ENCODE results near the gene SNX2.
"Not testable (repeated sequence)": the region's sequence is repeated elsewhere in the genome, so short reads cannot be mapped to it uniquely, and the experiment has no call there.

Gene SNX2

DNA sequence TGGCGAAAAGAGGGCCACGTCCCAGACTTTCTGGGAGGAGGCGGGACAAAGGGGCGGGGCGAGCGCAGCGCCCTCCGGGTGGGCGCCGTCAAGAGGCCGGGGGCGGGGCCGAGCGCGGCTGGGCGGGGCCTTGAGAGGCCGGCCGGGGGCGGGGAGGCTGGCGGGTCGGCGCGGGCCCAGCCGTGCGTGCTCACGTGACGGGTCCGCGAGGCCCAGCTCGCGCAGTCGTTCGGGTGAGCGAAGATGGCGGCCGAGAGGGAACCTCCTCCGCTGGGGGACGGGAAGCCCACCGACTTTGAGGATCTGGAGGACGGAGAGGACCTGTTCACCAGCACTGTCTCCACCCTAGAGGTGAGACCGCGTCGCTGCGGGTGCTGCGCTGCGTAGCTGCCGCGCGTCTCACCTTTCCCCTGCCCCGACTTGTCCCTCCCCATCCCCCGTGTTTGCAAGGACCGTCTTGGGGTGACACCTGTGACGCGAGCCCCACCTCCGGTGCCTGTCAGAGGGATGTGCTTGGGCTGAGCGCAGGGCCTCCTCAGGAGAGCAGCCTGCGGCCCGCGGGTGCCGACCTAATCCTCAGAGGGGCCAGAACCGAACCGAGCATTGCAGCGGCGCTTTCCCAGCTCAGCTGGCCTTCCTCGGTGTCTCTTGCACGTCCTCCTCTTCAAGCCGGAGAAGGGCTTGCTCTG lies at the start of gene SNX2:
Gene SNX2, plus strand, starts transcription at position 220 of the 689 bp plus-strand sequence. Its CDS starts 24 bp downstream, at position 244.
- FAIRE-seq, result no peak

DNA sequence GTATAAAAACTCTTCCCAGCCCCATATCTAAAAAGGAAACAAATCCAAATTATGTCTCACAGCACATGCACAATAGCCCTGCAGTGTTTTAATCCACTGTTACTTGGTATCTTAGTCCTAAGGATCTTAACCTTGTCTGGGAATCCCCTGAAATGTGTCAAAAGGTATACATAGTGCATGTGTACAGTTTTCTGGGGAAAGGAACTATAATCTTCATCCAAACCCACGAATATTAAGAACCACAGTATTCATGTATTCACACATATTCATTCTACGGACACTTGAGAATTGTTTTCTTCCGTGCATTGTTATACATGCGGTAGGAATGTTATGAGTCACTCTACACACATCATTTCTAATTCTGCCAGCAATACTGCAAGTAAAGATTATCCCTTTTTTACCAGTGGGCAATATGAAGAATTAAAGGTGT lies 47.8 kb upstream of the SNX2 start:
- no peak for FAIRE-seq

GRCh38 chr5:122730037-122730436 lies 44.8 kb upstream of the SNX2 start:
- FAIRE-seq, result no peak

GRCh38 chr5:122730456-122730855 lies 44.4 kb upstream of the SNX2 start:
- FAIRE-seq, result no peak

GRCh38 chr5:122736086-122736845 lies 38.6 kb upstream of the SNX2 start:
- no peak for FAIRE-seq

GRCh38 chr5:122738088-122738487 lies 36.8 kb upstream of the SNX2 start:
- no peak for FAIRE-seq

DNA sequence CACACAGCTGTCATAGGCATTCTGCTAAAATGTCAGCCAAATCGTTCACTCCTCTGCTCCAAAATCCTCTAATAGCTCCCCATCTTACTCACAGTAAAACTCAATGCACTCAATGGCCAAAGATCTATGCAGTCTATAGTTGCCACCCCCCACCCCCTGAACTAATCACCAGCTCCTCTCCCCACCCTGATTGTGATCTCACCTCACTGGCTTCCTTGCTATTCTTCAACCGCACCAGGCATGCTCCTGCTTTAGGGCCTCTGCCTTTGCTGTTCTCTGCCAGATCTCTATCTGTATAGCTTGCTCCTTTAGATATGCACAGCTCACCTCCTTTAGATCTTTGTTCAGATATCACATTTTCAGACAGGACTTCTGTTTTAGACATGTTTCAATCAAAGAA lies 33.2 kb upstream of the SNX2 start:
- FAIRE-seq, result no peak

DNA sequence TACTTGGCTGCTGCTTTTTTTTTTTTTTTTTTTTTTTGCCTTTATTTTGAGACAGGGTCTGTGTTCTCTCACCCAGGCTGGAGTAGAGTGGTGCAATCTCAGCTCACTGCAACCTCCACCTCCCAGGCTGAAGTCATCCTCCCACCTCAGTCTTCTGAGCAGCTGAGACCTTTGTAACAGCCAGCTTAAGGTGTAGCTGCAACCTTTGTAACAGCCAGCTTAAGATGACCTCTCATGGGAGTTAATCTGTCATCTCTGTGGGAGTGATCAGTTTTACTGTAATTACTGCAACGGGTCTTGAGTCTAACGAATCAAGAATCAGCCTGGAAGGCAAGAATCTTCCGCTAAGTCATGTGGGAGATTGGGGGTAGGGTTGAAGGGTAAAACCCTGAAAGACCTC lies 31.6 kb upstream of the SNX2 start:
- FAIRE-seq, result no peak

- FAIRE-seq, result no peak
These were observed 29.3 kb upstream of the SNX2 start for GRCh38 chr5:122745597-122745996.

DNA sequence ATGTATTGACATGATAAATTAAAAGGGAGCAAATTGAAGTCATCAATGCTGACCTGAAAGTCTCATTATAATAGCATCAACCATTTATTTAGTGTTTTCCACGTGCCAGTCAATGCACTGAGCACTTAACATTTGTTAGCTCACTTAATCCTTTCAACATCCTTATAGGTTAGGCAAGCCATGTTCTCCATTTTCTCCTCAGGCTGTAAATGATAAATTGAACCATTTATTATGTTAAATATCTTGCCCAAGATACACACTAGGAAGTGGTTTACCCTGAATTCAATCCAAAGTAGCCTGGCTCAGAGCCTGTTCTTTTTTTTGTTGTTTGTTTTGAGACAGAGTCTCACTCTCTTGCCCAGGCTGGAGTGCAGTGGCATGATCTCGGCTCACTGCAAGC lies 25.0 kb upstream of the SNX2 start:
- FAIRE-seq, result no peak

DNA sequence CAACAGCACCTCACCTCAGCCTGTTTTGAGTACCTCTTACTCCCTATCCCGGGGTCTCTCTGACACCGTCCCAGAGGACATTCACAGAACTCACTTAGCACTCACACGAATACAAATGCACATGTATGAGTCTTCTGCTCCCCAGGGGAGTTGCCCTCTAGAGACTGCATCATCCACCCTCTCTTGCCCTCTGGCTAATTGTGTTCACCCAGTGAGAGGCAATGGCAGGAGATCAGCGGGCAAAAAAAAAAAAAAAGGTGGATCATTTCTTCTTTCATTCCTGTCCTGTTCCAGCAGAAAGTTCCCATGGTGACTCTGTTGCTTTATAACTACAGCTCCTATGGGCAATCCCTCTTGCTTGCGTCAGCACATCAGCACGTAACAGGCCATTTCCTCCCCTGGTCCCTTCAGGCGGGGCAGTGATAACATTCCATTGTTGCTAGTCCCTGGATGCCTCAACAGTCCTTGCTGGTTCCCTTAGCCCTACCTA lies 23.5 kb upstream of the SNX2 start:
- no peak for FAIRE-seq

DNA sequence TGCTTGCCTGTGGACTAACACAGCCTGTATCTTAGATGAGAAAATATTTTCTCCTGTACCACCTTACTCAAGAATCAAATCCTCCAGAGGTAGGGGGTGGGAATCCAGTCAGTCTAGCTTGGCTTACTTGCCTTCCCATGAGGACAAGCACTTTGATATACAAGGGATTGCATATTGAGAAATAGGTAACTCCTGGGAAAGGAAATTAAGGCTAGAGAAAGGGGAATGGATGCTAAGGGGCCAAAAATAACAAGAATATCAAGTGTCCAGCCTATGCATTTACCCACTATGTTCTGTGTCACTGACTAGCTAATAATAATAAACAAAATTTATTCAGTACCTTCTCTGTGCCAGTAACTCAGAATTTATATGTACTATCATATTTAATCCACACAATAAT lies 21.4 kb upstream of the SNX2 start:
- FAIRE-seq, result no peak

- no peak for FAIRE-seq
These were observed 19.1 kb upstream of the SNX2 start for GRCh38 chr5:122755783-122756182.

GRCh38 chr5:122756264-122756911 lies 18.5 kb upstream of the SNX2 start:
- no peak for FAIRE-seq

- no peak for FAIRE-seq
These were observed 17.6 kb upstream of the SNX2 start for GRCh38 chr5:122757285-122757684.

GRCh38 chr5:122759241-122760070 lies 15.4 kb upstream of the SNX2 start:
- FAIRE-seq, result no peak

DNA sequence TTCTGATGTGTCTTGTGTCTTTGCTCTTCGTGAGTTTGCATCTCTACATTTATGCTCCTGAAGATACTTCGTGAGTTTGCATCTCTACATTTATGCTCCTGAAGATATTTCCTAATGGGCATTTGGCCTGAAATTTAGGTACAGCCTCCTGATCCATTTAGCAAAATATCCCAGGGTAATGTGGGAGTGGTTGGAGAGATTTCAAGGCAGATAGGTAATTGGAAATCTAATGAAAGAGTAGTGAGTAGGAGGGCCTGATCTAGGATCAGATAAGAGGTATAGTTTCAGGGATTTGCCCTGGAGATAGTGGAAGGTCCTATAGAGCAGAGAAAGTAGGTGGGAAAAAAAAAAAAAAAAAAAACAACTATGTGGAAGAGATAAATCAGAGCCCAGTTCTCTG lies 14.6 kb upstream of the SNX2 start:
- no peak for FAIRE-seq

DNA sequence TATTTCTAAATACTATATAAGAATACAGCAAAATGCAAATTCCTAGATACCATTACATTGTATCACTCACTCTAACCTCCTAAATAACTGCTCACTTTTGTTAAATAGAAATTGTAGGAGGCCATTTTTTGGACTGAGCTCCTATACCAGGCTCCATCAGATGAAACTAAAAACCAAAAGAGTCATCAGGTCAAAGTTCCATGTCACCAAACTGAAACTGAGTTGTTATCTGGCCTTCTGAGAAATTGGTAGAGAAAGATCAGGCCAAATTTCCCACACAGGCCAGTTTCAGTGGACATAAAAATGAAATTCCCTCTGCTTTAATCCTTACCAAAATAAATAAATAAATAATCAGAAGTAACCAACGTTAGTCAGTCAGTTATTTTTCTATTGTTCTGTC lies 13.8 kb upstream of the SNX2 start:
- FAIRE-seq, result no peak

DNA sequence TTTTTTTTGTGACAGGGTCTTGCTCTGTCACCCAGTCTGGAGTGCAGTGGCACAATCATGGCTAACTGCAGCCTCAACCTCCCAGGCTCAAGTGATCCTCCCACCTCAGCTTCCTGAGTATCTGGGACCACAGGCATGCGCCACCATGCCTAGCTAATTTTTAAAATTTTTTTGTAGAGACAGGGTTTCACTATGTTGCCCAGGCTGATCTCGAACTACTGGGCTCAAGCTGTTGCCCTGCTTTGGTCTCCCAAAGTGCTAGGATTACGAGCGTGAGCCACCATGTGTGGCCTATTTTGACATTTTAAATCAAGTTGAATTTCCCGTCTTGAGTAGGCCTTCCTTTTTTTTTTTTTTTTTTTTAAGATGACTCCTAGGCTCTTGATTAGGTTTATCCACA lies 13.0 kb upstream of the SNX2 start:
- FAIRE-seq, result not testable (repeated sequence)

GRCh38 chr5:122766130-122766529 lies 8.8 kb upstream of the SNX2 start:
- no peak for FAIRE-seq

- no peak for FAIRE-seq
These were observed 4.4 kb upstream of the SNX2 start for GRCh38 chr5:122770477-122770876.

- FAIRE-seq, result no peak
These were observed 2.4 kb upstream of the SNX2 start for GRCh38 chr5:122772446-122772845.

- no peak for FAIRE-seq
These were observed 1.3 kb upstream of the SNX2 start for GRCh38 chr5:122773619-122774018.

Data from A204.1 (cell line).